Measurements from ENCODE around the gene ZNF541.

Gene ZNF541, protein sequence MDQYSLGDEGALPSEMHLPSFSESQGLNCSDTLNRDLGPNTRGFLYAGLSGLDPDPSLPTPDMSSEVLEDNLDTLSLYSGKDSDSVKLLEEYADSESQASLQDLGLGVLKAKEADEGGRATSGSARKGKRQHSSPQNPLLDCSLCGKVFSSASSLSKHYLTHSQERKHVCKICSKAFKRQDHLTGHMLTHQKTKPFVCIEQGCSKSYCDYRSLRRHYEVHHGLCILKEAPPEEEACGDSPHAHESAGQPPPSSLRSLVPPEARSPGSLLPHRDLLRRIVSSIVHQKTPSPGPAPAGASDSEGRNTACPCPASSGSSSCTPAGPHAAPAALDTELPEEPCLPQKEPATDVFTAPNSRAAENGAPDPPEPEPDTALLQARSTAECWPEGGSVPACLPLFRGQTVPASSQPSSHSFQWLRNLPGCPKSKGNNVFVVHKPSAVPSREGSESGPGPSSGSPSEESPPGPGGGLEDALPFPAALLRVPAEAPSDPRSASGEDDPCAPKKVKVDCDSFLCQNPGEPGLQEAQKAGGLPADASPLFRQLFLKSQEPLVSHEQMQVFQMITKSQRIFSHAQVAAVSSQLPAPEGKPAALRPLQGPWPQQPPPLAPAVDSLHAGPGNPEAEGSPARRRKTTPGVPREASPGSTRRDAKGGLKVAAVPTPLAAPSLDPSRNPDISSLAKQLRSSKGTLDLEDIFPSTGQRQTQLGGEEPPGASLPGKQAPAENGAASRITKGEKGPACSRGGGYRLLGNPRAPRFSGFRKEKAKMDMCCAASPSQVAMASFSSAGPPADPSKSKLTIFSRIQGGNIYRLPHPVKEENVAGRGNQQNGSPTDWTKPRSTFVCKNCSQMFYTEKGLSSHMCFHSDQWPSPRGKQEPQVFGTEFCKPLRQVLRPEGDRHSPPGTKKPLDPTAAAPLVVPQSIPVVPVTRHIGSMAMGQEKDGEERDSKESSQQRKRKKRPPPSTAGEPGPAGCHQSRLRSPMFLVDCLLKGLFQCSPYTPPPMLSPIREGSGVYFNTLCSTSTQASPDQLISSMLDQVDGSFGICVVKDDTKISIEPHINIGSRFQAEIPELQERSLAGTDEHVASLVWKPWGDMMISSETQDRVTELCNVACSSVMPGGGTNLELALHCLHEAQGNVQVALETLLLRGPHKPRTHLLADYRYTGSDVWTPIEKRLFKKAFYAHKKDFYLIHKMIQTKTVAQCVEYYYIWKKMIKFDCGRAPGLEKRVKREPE (N-terminal part only)

DNA sequence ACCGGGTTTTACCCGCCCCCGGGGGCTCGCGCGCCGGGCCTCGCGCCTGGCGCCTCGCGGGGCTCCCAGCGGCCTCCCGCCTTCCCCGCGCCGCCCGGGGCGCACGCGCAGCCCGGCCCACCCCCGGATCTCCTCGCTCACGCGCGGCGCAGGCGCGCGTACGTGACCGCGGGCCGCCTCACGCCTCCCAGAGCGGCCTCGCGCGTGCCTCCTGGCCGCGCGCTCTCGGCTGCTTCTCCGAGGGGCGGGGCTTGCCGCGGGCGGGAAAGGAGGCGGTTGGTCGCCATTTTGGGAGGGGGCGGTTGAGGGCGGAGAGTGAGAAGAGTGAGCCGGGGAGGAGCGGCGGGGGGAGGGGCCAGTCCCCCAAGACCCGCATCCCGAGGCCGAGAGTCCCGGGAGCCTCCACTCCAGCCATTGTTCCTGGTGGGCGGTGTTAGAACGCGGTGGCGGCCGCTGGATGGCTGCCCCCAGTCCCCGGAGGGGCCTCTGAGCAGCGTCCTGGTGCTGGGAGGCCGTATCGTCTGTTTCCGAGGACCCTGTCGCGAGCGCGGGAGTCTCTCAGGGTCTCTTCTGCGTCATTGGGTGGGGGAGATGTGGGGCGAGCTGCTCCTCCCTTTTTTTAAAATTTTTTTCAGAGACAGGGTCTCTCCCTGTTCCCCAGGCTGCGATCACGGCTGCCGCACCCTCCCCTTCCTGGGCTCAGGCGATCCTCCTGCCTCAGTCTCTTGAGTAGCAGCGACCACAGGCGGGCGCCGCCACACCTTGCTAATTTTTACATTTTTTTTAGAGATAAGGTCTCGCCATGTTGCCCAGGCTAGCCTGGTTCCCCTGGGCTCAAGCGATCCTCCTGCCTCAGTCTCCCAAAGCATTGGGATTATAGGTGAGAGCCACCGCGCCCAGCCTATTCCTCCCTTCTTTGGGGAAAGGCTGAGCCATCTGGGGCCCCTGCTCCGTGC is at the start of gene ZNF541:
Gene ZNF541 (minus strand): TSS at position 78 of the 956 bp plus-strand sequence. CDS start 17,292 bp downstream, outside the sequence.
- ATAC-seq (replicated peaks): peak; percentile 25 to 65
- Mint-ChIP-seq H3K27ac (no peak within 1 kb of the TSS), H3K4me3 (peak within 1 kb of the TSS; percentile 36 to 69), H3K4me1 (peaks cover 13 to 37% of the 10 kb centered on the region in 2 donors), H3K27me3 (peaks cover 50 to 56% of the 10 kb centered on the region in 2 donors), H3K9me3 (peaks cover 0 to 2% of the 10 kb centered on the region in 2 donors), H3K36me3 (peaks cover 0 to 4% of the 10 kb centered on the region in 2 donors)
- DNase-seq: peak; percentile 16

DNA sequence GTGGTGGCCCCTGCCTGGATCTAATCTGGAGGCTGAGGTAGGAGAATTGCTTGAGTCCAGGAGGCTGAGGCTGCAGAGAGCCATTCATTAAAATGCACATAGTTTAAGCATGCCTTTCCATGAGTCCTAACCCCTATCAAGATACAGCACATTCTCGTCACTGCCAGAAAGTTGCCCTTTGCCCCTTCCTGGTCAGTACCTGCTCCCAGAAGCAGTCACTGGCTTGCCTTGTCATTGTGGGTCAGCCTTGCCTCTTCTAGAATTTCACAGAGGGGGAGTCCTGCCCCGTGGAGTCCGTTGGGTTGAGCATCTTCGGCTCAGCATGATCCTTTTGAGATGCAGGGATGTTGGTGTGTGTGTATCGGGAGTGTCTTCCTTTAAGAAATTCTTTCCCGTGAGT is 46.8 kb upstream of the ZNF541 start:
- H3K9me3 Mint-ChIP-seq: no peaks in the 10 kb centered on the region
- H3K36me3 Mint-ChIP-seq: peaks cover 6 to 24% of the 10 kb centered on the region in 2 donors
- no peak overlapping the region for H3K27ac Mint-ChIP-seq
- DNase-seq (no peak), ATAC-seq (replicated peaks) (no peak)
- H3K4me1 Mint-ChIP-seq: peaks cover 21 to 51% of the 10 kb centered on the region in 2 donors
- H3K4me3 Mint-ChIP-seq: no peak overlapping the region
- no peaks in the 10 kb centered on the region for H3K27me3 Mint-ChIP-seq

DNA sequence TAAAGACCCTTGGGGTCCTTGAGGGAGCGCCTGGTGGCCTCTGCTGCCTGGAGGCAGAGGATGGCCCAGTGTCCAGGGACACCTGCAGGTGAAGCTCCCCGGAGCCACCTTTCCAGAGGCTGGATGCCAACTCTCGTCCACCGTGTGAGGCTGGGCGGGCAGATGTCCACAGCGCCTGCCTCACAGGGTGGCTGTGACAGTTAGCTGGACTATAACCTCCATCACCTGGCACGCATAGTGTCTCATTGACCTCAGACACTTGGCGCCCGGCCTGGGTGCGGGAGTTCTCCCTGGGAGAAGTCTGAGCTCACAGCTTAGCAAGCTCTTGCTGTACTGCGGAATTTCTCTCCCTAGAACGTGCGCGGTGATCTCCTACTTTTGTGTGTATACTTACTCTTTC is 45.8 kb upstream of the ZNF541 start:
- no peaks in the 10 kb centered on the region for H3K27me3 Mint-ChIP-seq
- peaks cover 20 to 51% of the 10 kb centered on the region in 2 donors for H3K4me1 Mint-ChIP-seq
- no peak overlapping the region for H3K27ac Mint-ChIP-seq
- H3K4me3 Mint-ChIP-seq: no peak overlapping the region
- H3K9me3 Mint-ChIP-seq: peaks cover 0 to 2% of the 10 kb centered on the region in 2 donors
- DNase-seq (no peak), ATAC-seq (replicated peaks) (no peak)
- H3K36me3 Mint-ChIP-seq: peaks cover 2 to 22% of the 10 kb centered on the region in 2 donors

- ATAC-seq (replicated peaks): no peak
- Mint-ChIP-seq H3K27ac (no peak overlapping the region), H3K36me3 (peaks cover 2 to 15% of the 10 kb centered on the region in 2 donors), H3K9me3 (peaks cover 0 to 2% of the 10 kb centered on the region in 2 donors), H3K4me1 (peaks cover 33 to 68% of the 10 kb centered on the region in 2 donors), H3K27me3 (no peaks in the 10 kb centered on the region), H3K4me3 (peak overlapping the region in 1 of 2 donors; percentile 37)
- no peak for DNase-seq
Measured at GRCh38 chr19:47615714-47616113, 42.8 kb upstream of the ZNF541 start.

- H3K4me1 Mint-ChIP-seq: peaks cover 37 to 70% of the 10 kb centered on the region in 2 donors
- H3K27ac Mint-ChIP-seq: peak overlapping the region; percentile 56
- no peaks in the 10 kb centered on the region for H3K27me3 Mint-ChIP-seq
- H3K4me3 Mint-ChIP-seq: no peak overlapping the region
- peak; percentile 5 for DNase-seq
- H3K9me3 Mint-ChIP-seq: peaks cover 0 to 2% of the 10 kb centered on the region in 2 donors
- peak; percentile 56 to 60 for ATAC-seq (replicated peaks)
- peaks cover 2 to 15% of the 10 kb centered on the region in 2 donors for H3K36me3 Mint-ChIP-seq
Measured at GRCh38 chr19:47615230-47615629, 42.3 kb upstream of the ZNF541 start.

- no peak for ATAC-seq (replicated peaks)
- Mint-ChIP-seq H3K36me3 (peaks cover 2 to 10% of the 10 kb centered on the region in 2 donors), H3K27me3 (no peaks in the 10 kb centered on the region), H3K4me3 (no peak overlapping the region), H3K9me3 (peaks cover 0 to 2% of the 10 kb centered on the region in 2 donors), H3K4me1 (peaks cover 31 to 64% of the 10 kb centered on the region in 2 donors), H3K27ac (no peak overlapping the region)
- DNase-seq: no peak
Measured at GRCh38 chr19:47614559-47614958, 41.6 kb upstream of the ZNF541 start.

DNA sequence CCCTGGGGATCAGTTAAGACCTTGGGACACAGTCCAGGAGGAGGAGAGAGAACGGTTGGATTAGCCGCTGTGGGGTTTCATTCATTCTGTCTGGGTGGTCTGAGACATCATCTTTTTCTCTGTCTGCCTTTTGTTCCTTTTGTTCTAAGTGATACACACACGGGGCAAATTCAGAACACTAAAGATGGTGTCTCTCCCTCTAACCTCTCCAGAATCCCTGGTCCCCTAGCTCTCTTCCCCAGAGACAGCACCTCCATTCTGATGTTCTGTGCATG is 41.0 kb upstream of the ZNF541 start:
- no peak for ATAC-seq (replicated peaks)
- DNase-seq: no peak
- Mint-ChIP-seq H3K27ac (no peak overlapping the region), H3K9me3 (peaks cover 0 to 2% of the 10 kb centered on the region in 2 donors), H3K36me3 (peaks cover 2 to 10% of the 10 kb centered on the region in 2 donors), H3K4me1 (peaks cover 32 to 64% of the 10 kb centered on the region in 2 donors), H3K4me3 (no peak overlapping the region), H3K27me3 (no peaks in the 10 kb centered on the region)

GRCh38 chr19:47613165-47614020 is 40.4 kb upstream of the ZNF541 start:
- Mint-ChIP-seq H3K27me3 (no peaks in the 10 kb centered on the region), H3K4me3 (no peak overlapping the region), H3K4me1 (peaks cover 32 to 61% of the 10 kb centered on the region in 2 donors), H3K9me3 (peaks cover 0 to 2% of the 10 kb centered on the region in 2 donors), H3K27ac (no peak overlapping the region), H3K36me3 (peaks cover 2 to 10% of the 10 kb centered on the region in 2 donors)
- DNase-seq (no peak), ATAC-seq (replicated peaks) (no peak)

GRCh38 chr19:47610902-47611301 is 38.0 kb upstream of the ZNF541 start:
- H3K4me1 Mint-ChIP-seq: peaks cover 37 to 56% of the 10 kb centered on the region in 2 donors
- peaks cover 3 to 14% of the 10 kb centered on the region in 2 donors for H3K36me3 Mint-ChIP-seq
- peaks cover 0 to 2% of the 10 kb centered on the region in 2 donors for H3K9me3 Mint-ChIP-seq
- peak overlapping the region; percentile 70 to 81 for H3K4me3 Mint-ChIP-seq
- ATAC-seq (replicated peaks): no peak
- H3K27ac Mint-ChIP-seq: no peak overlapping the region
- DNase-seq: no peak
- H3K27me3 Mint-ChIP-seq: no peaks in the 10 kb centered on the region

- no peak for ATAC-seq (replicated peaks)
- DNase-seq: peak; percentile 9
- peak overlapping the region; percentile 70 to 81 for H3K4me3 Mint-ChIP-seq
Measured at GRCh38 chr19:47609906-47610894, 37.3 kb upstream of the ZNF541 start.

More at GRCh38 chr19:47609906-47610894, 37.3 kb upstream of the ZNF541 start:
- H3K36me3 Mint-ChIP-seq: peaks cover 1 to 11% of the 10 kb centered on the region in 2 donors
- peaks cover 0 to 2% of the 10 kb centered on the region in 2 donors for H3K9me3 Mint-ChIP-seq
- no peaks in the 10 kb centered on the region for H3K27me3 Mint-ChIP-seq
- H3K27ac Mint-ChIP-seq: peak overlapping the region; percentile 67
- peaks cover 32 to 49% of the 10 kb centered on the region in 2 donors for H3K4me1 Mint-ChIP-seq
